ENCODE data around the gene TELO2. TPM values are rescaled to one million over a fixed set of nuclear protein-coding genes. Genes with fewer than 3 reads are reported as not detected.

Gene TELO2
- total and polyA plus RNA-seq, 4 donors = 24.4 to 64.2 (median 42.8) TPM

DNA sequence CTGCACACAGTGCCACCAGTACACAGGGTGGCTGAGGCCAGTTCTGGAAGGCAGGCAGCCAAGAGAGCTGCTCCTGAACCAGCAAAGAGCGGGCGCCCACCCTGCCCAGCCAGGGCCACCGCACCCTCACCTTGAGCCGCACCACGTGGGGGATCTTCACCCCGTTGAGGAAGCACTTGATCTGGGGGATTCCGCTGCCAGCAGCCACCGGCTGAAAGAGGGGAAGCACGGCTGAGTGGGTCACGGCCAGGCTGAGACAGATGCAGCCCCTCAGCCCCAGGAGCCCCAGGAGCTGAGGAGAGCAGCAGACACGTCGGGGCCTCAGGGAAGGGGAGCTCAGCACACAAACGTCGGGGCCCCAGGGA is 34.2 kb upstream of the TELO2 start:
- TF ChIP-seq, protein P1, sequence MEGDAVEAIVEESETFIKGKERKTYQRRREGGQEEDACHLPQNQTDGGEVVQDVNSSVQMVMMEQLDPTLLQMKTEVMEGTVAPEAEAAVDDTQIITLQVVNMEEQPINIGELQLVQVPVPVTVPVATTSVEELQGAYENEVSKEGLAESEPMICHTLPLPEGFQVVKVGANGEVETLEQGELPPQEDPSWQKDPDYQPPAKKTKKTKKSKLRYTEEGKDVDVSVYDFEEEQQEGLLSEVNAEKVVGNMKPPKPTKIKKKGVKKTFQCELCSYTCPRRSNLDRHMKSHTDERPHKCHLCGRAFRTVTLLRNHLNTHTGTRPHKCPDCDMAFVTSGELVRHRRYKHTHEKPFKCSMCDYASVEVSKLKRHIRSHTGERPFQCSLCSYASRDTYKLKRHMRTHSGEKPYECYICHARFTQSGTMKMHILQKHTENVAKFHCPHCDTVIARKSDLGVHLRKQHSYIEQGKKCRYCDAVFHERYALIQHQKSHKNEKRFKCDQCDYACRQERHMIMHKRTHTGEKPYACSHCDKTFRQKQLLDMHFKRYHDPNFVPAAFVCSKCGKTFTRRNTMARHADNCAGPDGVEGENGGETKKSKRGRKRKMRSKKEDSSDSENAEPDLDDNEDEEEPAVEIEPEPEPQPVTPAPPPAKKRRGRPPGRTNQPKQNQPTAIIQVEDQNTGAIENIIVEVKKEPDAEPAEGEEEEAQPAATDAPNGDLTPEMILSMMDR (IDR thresholded peaks at IDR 0.05; ENCODE audit: control extremely low read depth, extremely low read depth) = no peak
- DNase-seq (no peak), ATAC-seq (ENCODE audit: insufficient read depth, low FRiP score) (no peak)
- Histone ChIP-seq H3K4me1 (ENCODE audit: control insufficient read depth in 5 of 5, insufficient read depth in 5 of 5, low read length in 5 of 5) (no peaks in the 10 kb centered on the region), H3K36me3 (ENCODE audit: control insufficient read depth in 4 of 4, insufficient read depth in 4 of 4, low read length in 4 of 4) (peaks cover 4 to 63% (median 7%) of the 10 kb centered on the region in 4 donors), H3K4me3 (no peak overlapping the region), H3K9ac (ENCODE audit: insufficient read depth in 1 of 2, low read length in 2 of 2) (no peak overlapping the region), H3K27ac (ENCODE audit: low read depth in 1 of 2, low read length in 1 of 2) (no peak overlapping the region), H3K27me3 (ENCODE audit: control insufficient read depth in 3 of 3, insufficient read depth in 3 of 3, low read length in 2 of 3) (no peaks in the 10 kb centered on the region), H3K9me3 (ENCODE audit: control insufficient read depth in 4 of 4, insufficient read depth in 3 of 4, low read length in 3 of 4) (no peaks in the 10 kb centered on the region)
- WGBS, 2 donors = 47 to 77% methylated on average over 14 of the region's 14 CpGs

DNA sequence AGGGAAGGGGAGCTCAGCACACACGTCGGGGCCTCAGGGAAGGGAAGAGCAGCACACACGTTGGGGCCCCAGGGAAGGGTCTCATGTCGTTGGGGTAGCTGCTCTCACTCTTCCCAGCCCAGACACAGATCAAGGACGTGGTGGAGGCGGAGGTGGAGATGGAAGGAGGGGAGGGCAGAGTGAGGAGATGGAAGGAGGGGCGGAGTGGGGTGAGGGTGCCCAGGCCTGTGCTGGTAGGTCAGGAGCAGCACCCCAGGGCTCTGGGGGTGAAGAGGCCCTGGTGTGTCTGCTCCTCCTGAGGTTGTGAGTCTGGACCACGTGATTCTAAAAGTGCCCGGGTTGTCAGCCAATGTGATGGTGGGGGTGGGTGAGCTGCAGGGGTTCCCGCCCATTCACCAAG is 33.2 kb upstream of the TELO2 start:
- Histone ChIP-seq H3K9ac (ENCODE audit: insufficient read depth in 1 of 2, low read length in 2 of 2) (no peak overlapping the region), H3K36me3 (ENCODE audit: control insufficient read depth in 4 of 4, insufficient read depth in 4 of 4, low read length in 4 of 4) (peaks cover 3 to 59% (median 7%) of the 10 kb centered on the region in 4 donors), H3K27me3 (ENCODE audit: control insufficient read depth in 3 of 3, insufficient read depth in 3 of 3, low read length in 2 of 3) (no peaks in the 10 kb centered on the region), H3K9me3 (ENCODE audit: control insufficient read depth in 4 of 4, insufficient read depth in 3 of 4, low read length in 3 of 4) (no peaks in the 10 kb centered on the region), H3K4me1 (ENCODE audit: control insufficient read depth in 5 of 5, insufficient read depth in 5 of 5, low read length in 5 of 5) (no peaks in the 10 kb centered on the region), H3K4me3 (no peak overlapping the region), H3K27ac (ENCODE audit: low read depth in 1 of 2, low read length in 1 of 2) (no peak overlapping the region)
- TF ChIP-seq, protein P1 (IDR thresholded peaks at IDR 0.05; ENCODE audit: control extremely low read depth, extremely low read depth) = no peak
- ATAC-seq (ENCODE audit: insufficient read depth, low FRiP score) (no peak), DNase-seq (no peak)
- WGBS, 2 donors = 77 to 83% methylated on average over 10 of the region's 10 CpGs

DNA sequence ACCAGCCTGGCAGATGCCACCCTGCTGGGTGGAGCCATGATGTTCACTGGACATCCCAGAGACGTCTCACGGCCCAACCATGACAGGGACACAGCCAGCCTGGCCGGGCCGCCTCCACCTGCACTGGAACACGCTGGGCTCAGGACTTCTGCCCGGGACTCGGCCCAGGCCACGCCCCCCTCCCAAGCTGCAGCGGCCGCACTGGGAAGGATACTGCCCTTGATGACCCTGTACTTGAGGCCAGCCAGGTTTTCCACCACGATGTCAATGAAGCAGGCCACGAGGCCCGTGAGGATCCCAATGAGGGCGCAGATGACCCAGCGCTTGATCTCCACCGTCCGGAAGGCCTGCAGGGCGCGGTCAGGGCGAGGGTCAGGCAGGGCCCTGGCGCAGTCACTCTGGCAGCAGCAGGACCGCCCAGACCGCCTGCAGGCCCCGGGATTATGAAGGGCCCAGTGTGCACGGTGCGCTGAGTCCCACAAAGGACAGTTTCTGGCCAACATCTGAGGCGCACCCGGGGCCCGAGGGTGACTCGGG is 32.5 kb upstream of the TELO2 start:
- H3K27ac ChIP-seq (ENCODE audit: low read depth in 1 of 2, low read length in 1 of 2) = no peak overlapping the region
- H3K36me3 ChIP-seq (ENCODE audit: control insufficient read depth in 4 of 4, insufficient read depth in 4 of 4, low read length in 4 of 4) = peaks cover 0 to 52% (median 6%) of the 10 kb centered on the region in 4 donors
- no peak overlapping the region for H3K4me3 ChIP-seq
- no peaks in the 10 kb centered on the region for H3K9me3 ChIP-seq (ENCODE audit: control insufficient read depth in 4 of 4, insufficient read depth in 3 of 4, low read length in 3 of 4)
- H3K4me1 ChIP-seq (ENCODE audit: control insufficient read depth in 5 of 5, insufficient read depth in 5 of 5, low read length in 5 of 5) = no peaks in the 10 kb centered on the region
- no peaks in the 10 kb centered on the region for H3K27me3 ChIP-seq (ENCODE audit: control insufficient read depth in 3 of 3, insufficient read depth in 3 of 3, low read length in 2 of 3)
- no peak overlapping the region for H3K9ac ChIP-seq (ENCODE audit: insufficient read depth in 1 of 2, low read length in 2 of 2)
- TF ChIP-seq, protein P1 (IDR thresholded peaks at IDR 0.05; ENCODE audit: control extremely low read depth, extremely low read depth) = no peak
- WGBS, 2 donors = 94 to 96% methylated on average over 30 of the region's 30 CpGs
- DNase-seq (no peak), ATAC-seq (ENCODE audit: insufficient read depth, low FRiP score) (no peak)

DNA sequence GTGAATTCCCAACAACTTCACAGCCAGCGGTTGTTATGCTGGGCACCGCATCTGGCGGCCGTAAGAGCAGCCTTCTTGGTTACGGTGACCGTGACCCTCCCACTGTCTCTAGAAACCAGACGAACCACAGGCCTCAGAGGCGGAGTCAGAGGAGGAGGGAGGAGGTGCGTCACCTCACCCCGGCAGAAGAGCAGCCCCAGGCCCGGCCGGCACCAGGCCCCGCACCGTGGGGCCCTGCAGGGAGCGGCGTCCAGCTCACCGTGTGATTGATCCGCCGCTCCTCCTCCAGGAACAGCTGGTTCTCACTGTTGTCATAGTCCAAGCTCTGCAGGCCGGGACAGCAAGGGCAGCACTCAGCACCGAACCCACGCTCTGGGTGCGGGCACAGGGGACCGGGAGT is 32.0 kb upstream of the TELO2 start:
- no peak overlapping the region for H3K9ac ChIP-seq (ENCODE audit: insufficient read depth in 1 of 2, low read length in 2 of 2)
- H3K27me3 ChIP-seq (ENCODE audit: control insufficient read depth in 3 of 3, insufficient read depth in 3 of 3, low read length in 2 of 3) = no peaks in the 10 kb centered on the region
- H3K4me1 ChIP-seq (ENCODE audit: control insufficient read depth in 5 of 5, insufficient read depth in 5 of 5, low read length in 5 of 5) = no peaks in the 10 kb centered on the region
- no peak overlapping the region for H3K27ac ChIP-seq (ENCODE audit: low read depth in 1 of 2, low read length in 1 of 2)
- 90 to 93% methylated on average over 24 of the region's 24 CpGs for WGBS, 2 donors
- H3K9me3 ChIP-seq (ENCODE audit: control insufficient read depth in 4 of 4, insufficient read depth in 3 of 4, low read length in 3 of 4) = no peaks in the 10 kb centered on the region
- H3K4me3 ChIP-seq = no peak overlapping the region
- TF ChIP-seq, protein P1 (IDR thresholded peaks at IDR 0.05; ENCODE audit: control extremely low read depth, extremely low read depth) = no peak
- peaks cover 0 to 50% (median 5%) of the 10 kb centered on the region in 4 donors for H3K36me3 ChIP-seq (ENCODE audit: control insufficient read depth in 4 of 4, insufficient read depth in 4 of 4, low read length in 4 of 4)
- DNase-seq (no peak), ATAC-seq (ENCODE audit: insufficient read depth, low FRiP score) (no peak)

Measured in lung (tissue), 12 donors.